Transverse colon (tissue), 4 donors: ENCODE results near the gene EVI5L.

Source experiments
- CTCF ChIP-seq, 5 experiments: fragments of 200-600 bp in 3 of 5; fragments of 450-650 bp in 2 of 5; sonication (generic) in 3 of 5; IDR thresholded peaks; 1 replicate in 2 of 5; 2 replicates in 3 of 5; pipeline ENCODE4 v1.5.1; 2016 to 2017; ENCODE audit warnings: antibody characterized with exemption in 5 of 5, inconsistent platforms in 3 of 5, mild to moderate bottlenecking in 2 of 5, moderate library complexity in 1 of 5
- EP300 ChIP-seq: sonication (generic); formaldehyde crosslinking; IDR thresholded peaks from one replicate; pipeline ENCODE4 v1.6.1; 2017; ENCODE audit warnings: antibody characterized with exemption, low read depth
- POLR2A ChIP-seq: fragments of 450-650 bp; IDR thresholded peaks from one replicate; pipeline ENCODE4 v1.6.1; 2016; ENCODE audit warnings: antibody characterized with exemption, mild to moderate bottlenecking, moderate library complexity
- POLR2AphosphoS5 ChIP-seq, 3 donors: sonication (generic); formaldehyde crosslinking; IDR thresholded peaks; one replicate each; pipeline ENCODE4 v1.6.1; 2016; ENCODE audit warnings: antibody characterized with exemption in 3 of 3

- no peak for TF ChIP-seq CTCF (IDR thresholded peaks at IDR 0.05)
- no peak for TF ChIP-seq POLR2A
- TF ChIP-seq POLR2AphosphoS5 (IDR thresholded peaks at IDR 0.05) = no peak
- no peak for TF ChIP-seq EP300
These were observed 21.1 kb downstream of the EVI5L start for GRCh38 chr19:7850945-7851622.
